SU-DHL-6 (cell line): Measurements from ENCODE around the gene NCLN.
A peak's percentile ranks its signal among the peaks of the same experiment; 100 is the strongest.

ENCODE experiments used
- H2AFZ ChIP-seq: fragments of 200-600 bp; sonication (generic); 2 replicates; pipeline ENCODE4 v1.6.1; 2014; ENCODE audit warnings: low read depth, mild to moderate bottlenecking, moderate library complexity, mixed read lengths, antibody characterized with exemption, low read length; ENCODE audit not compliant: severe bottlenecking
- H3F3A ChIP-seq: fragments of 200-600 bp; shearing (Covaris generic); 2 replicates; pipeline ENCODE4 v1.6.0; 2016; ENCODE audit warnings: antibody characterized with exemption, mild to moderate bottlenecking; ENCODE audit not compliant: insufficient read depth
- H3K27ac ChIP-seq: fragments of 200-600 bp; sonication (generic); 2 replicates; pipeline ENCODE4 v1.5.1; 2016; ENCODE audit warnings: low read depth, mild to moderate bottlenecking, low read length, moderate library complexity, mixed read lengths
- H3K27me3 ChIP-seq: fragments of 200-600 bp; sonication (generic), shearing (Covaris generic); 2 replicates; pipeline ENCODE4 v1.6.0; 2014; ENCODE audit warnings: mild to moderate bottlenecking, low read length
- H3K36me3 ChIP-seq: fragments of 200-600 bp; sonication (generic); 2 replicates; pipeline ENCODE4 v1.6.1; 2014; ENCODE audit warnings: mild to moderate bottlenecking, low read length, mixed read lengths
- H3K4me2 ChIP-seq: fragments of 300-600, 200-600 bp; shearing (Covaris generic), sonication (generic); 2 replicates; pipeline ENCODE4 v1.6.0; 2014; ENCODE audit warnings: low read length, low read depth, mild to moderate bottlenecking; ENCODE audit not compliant: poor library complexity, severe bottlenecking
- H3K4me3 ChIP-seq: fragments of 200-600 bp; sonication (generic); 2 replicates; pipeline ENCODE4 v1.5.1; 2014; ENCODE audit warnings: antibody characterized with exemption, low read length, mild to moderate bottlenecking, mixed read lengths; ENCODE audit not compliant: insufficient read depth, poor library complexity, severe bottlenecking
- H3K79me2 ChIP-seq: fragments of 200-600 bp; sonication (generic); 2 replicates; pipeline ENCODE4 v1.6.1; 2014; ENCODE audit warnings: mild to moderate bottlenecking, low read length, moderate library complexity; ENCODE audit not compliant: insufficient read depth
- H3K9ac ChIP-seq: fragments of 200-600 bp; sonication (generic); 2 replicates; pipeline ENCODE4 v1.7.0; 2014; ENCODE audit warnings: mild to moderate bottlenecking, low read length
- H3K9me2 ChIP-seq: fragments of 200-600 bp; sonication (generic); replicated peaks from 2 replicates; pipeline ENCODE4 v1.6.1; 2014; ENCODE audit warnings: low read length; ENCODE audit not compliant: insufficient read depth
- H3K9me3 ChIP-seq: fragments of 200-600 bp; sonication (generic); 2 replicates; pipeline ENCODE4 v1.6.1; 2014; ENCODE audit warnings: low read length, mixed read lengths; ENCODE audit not compliant: insufficient read depth
- H4K20me1 ChIP-seq: fragments of 200-600 bp; sonication (generic); 2 replicates; pipeline ENCODE4 v1.6.1; 2014; ENCODE audit warnings: low read depth, mild to moderate bottlenecking, antibody characterized with exemption, low read length, moderate library complexity, mixed read lengths
- EZH2phosphoT487 ChIP-seq: fragments of 200-600 bp; sonication (generic), shearing (Covaris generic); conservative IDR thresholded peaks from 2 replicates; pipeline ENCODE4 v1.6.1; 2018; ENCODE audit warnings: mild to moderate bottlenecking, antibody characterized with exemption, low read length, moderate library complexity, mixed read lengths
- TF ChIP-seq, protein P1 (sequence below): fragments of 200-600 bp; sonication (generic); IDR thresholded peaks from one replicate; pipeline ENCODE4 v1.5.1; 2017; ENCODE audit warnings: antibody characterized with exemption, mild to moderate bottlenecking, low read length, moderate library complexity; ENCODE audit not compliant: insufficient read depth, poor library complexity, severe bottlenecking

Gene NCLN

DNA sequence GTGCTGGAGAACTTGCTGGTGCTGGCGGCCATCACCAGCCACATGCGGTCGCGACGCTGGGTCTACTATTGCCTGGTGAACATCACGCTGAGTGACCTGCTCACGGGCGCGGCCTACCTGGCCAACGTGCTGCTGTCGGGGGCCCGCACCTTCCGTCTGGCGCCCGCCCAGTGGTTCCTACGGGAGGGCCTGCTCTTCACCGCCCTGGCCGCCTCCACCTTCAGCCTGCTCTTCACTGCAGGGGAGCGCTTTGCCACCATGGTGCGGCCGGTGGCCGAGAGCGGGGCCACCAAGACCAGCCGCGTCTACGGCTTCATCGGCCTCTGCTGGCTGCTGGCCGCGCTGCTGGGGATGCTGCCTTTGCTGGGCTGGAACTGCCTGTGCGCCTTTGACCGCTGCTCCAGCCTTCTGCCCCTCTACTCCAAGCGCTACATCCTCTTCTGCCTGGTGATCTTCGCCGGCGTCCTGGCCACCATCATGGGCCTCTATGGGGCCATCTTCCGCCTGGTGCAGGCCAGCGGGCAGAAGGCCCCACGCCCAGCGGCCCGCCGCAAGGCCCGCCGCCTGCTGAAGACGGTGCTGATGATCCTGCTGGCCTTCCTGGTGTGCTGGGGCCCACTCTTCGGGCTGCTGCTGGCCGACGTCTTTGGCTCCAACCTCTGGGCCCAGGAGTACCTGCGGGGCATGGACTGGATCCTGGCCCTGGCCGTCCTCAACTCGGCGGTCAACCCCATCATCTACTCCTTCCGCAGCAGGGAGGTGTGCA lies 6.6 kb upstream of the NCLN start:
- H3K4me3 ChIP-seq = no peak overlapping the region
- H3K9ac ChIP-seq = no peak overlapping the region
- H3K9me2 ChIP-seq = no peaks in the 10 kb centered on the region
- no peak overlapping the region for H3K4me2 ChIP-seq
- no peaks in the 10 kb centered on the region for H3K9me3 ChIP-seq
- H4K20me1 ChIP-seq = no peaks in the 10 kb centered on the region
- H2AFZ ChIP-seq = no peak overlapping the region
- no peak for TF ChIP-seq EZH2phosphoT487
- TF ChIP-seq, protein P1, sequence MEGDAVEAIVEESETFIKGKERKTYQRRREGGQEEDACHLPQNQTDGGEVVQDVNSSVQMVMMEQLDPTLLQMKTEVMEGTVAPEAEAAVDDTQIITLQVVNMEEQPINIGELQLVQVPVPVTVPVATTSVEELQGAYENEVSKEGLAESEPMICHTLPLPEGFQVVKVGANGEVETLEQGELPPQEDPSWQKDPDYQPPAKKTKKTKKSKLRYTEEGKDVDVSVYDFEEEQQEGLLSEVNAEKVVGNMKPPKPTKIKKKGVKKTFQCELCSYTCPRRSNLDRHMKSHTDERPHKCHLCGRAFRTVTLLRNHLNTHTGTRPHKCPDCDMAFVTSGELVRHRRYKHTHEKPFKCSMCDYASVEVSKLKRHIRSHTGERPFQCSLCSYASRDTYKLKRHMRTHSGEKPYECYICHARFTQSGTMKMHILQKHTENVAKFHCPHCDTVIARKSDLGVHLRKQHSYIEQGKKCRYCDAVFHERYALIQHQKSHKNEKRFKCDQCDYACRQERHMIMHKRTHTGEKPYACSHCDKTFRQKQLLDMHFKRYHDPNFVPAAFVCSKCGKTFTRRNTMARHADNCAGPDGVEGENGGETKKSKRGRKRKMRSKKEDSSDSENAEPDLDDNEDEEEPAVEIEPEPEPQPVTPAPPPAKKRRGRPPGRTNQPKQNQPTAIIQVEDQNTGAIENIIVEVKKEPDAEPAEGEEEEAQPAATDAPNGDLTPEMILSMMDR = no peak
- no peaks in the 10 kb centered on the region for H3F3A ChIP-seq
- no peaks in the 10 kb centered on the region for H3K36me3 ChIP-seq
- H3K27ac ChIP-seq = no peak overlapping the region
- no peaks in the 10 kb centered on the region for H3K27me3 ChIP-seq
- H3K79me2 ChIP-seq = no peaks in the 10 kb centered on the region

GRCh38 chr19:3179739-3180293 lies 5.9 kb upstream of the NCLN start:
- H2AFZ ChIP-seq = no peak overlapping the region
- no peaks in the 10 kb centered on the region for H3F3A ChIP-seq
- no peaks in the 10 kb centered on the region for H3K9me3 ChIP-seq
- no peaks in the 10 kb centered on the region for H4K20me1 ChIP-seq
- H3K27me3 ChIP-seq = no peaks in the 10 kb centered on the region
- no peaks in the 10 kb centered on the region for H3K9me2 ChIP-seq
- peak overlapping the region; percentile 40 for H3K4me2 ChIP-seq
- no peak overlapping the region for H3K4me3 ChIP-seq
- no peaks in the 10 kb centered on the region for H3K79me2 ChIP-seq
- H3K36me3 ChIP-seq = no peaks in the 10 kb centered on the region
- H3K9ac ChIP-seq = no peak overlapping the region; the same call in 1 of the 2 replicates
- TF ChIP-seq, protein P1 = no peak
- TF ChIP-seq EZH2phosphoT487 = no peak
- H3K27ac ChIP-seq = peak overlapping the region; percentile 61; the same call in 1 of the 2 replicates

DNA sequence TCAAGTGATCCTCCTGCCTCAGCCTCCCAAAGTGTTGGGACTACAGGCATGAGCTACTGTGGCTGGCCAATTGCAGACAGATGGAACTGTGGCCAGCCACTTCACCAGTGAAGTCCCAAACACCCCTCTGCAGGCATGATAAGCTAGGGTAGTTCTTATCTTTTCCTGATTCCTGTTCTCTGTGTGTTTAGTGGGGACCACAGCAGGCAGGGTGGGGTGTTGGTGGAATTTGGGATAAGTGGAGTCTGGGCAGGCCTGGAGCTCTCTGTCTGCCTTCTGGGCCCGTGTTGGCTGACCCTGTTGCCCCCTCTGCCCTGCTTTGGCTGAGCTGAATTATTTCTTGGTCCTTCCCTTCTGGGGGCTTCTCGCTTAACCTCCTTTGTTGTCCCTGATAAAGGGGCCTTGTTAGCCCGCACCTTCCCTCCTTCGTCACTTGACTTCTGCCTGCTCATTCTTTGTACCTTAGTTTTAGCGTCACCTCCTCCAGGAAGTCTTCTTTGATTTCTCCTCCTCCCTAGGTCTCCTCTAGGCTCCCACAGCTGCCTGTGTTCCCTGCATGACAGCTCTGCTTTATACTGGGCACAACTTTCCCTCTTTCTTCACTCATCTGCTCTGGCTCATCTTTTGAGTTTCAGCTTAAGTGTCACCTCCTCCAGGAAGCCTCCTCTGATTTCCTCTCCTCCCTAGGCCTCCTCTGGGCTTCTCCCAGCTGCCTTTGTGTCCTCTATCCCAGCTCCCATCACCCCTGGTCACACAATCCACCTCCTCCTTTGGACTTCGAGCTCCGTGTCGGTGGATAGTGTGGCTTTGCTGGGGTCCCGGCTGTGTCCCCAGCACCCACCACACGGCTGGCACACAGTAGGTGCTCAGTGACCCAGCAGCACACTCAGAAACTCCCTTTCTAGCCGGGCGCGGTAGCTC lies 1.7 kb upstream of the NCLN start:
- TF ChIP-seq EZH2phosphoT487 = no peak
- TF ChIP-seq, protein P1 = no peak
- Histone ChIP-seq H3K4me3 (no peak overlapping the region), H2AFZ (no peak overlapping the region), H3K9me3 (no peaks in the 10 kb centered on the region), H4K20me1 (no peaks in the 10 kb centered on the region), H3K36me3 (no peaks in the 10 kb centered on the region), H3K4me2 (peak overlapping the region; percentile 82), H3K79me2 (peaks cover 32% of the 10 kb centered on the region), H3K9ac (peak overlapping the region; percentile 95), H3K27me3 (no peaks in the 10 kb centered on the region), H3F3A (no peaks in the 10 kb centered on the region), H3K27ac (no peak overlapping the region), H3K9me2 (no peaks in the 10 kb centered on the region)
